ENCODE results near the gene TCF7.

The TCF7 gene

DNA sequence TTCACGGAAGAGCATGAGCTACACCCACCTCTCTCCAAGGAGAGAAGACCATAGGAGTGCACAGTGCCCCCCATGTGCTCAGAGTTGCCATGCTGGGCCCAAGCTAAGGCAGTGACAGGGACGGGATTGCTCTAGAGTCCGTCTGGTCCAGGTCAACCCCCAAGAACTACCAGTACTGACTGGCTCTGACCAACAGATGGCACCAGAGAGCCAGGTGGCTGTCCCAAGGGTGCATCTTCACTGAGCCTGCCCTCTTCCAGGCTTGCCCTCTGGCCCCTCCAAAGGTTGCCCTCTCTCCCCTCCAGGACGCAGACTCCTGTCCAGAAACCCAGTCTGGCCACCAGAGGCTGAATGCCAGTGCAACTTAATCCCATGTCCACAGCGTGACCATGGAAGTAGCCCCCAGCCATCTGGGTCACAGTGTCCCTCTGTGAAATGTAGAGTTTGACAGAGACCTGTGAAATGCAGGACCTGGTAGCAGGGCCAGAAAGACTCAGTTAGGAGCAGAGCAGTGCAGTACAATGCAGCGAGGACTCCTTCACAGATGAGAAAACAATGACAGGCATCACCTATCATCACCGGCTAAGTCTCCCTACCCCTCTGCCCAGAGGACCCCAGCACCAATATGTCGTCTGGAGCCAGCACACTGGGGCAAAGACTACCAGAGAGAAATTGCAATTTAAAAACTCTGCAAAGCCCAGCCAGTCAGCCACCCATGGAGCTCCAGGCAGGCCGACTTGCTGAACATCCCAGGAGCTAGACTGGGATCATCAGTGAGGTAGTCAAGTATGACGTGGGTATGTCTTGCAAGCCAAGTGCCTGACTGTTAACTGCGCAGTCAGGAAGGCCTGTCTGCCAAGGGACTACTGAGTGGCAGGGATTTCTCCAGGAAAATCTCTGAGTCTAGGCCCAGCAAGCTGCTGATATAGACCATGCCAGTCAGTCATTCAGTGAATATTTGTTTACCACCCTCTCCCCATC is 70.0 kb downstream of the TCF7 start:
- peak; percentile 66 to 68 for DNase-seq

DNA sequence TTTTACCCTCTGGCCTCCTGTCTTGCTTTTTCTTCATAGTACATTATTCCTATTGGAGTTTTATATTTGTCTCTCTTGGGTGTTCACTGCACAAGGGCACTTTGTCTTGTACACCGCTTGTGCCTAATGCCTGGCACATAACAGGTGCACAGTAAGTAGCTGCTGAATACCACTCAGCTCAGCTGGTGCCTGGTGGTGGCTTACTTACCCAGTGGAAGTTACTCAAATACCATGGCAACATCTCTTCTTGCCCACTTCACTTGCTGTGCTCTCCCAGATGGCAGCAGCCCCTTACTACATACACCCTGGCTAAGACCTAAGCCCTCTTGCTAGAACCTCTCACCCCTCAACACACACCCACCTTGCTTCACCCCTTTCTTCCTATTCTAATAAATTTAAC is 73.6 kb downstream of the TCF7 start:
- DNase-seq, result no peak

- no peak for DNase-seq
Observed at GRCh38 chr5:134189031-134189430, 74.5 kb downstream of the TCF7 start.

DNA sequence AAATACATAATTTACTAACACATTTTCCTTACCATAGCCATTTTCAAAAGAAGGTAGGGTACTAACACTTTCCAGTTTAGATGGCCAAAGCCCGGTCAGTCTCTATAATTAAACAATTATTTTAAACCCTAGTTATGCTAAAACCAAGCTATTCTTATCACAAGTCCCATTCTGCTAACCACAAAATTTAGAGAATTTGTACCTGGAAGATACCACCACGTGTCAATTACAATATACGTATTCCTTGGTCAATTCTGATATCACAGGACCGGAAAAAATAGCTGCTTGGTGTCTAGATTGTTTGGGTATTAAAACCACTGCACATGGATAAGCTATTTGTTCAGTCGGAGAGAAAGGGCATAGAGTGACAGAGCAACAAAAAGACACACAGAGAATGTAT is 81.2 kb downstream of the TCF7 start:
- DNase-seq, result no peak

All from stimulated activated CD4-positive, alpha-beta T cell treated with anti-CD3 and anti-CD28 coated beads, Interleukin-4, amount 100 ng/mL, for 4 hours (primary cell).